HepG2 (cell line): ENCODE measurements around the gene NFATC4. TPM values are rescaled to one million over a fixed set of nuclear protein-coding genes. Genes with fewer than 3 reads are reported as not detected.

Experiments
- CBX5 ChIP-seq: sonication (generic); formaldehyde crosslinking; IDR thresholded peaks from 2 replicates; pipeline ENCODE4 v1.4.0; 2020; ENCODE audit warnings: missing genetic modification reagents, borderline replicate concordance
- FOSL2 ChIP-seq: sonication (generic); formaldehyde crosslinking; IDR thresholded peaks from 2 replicates; pipeline ENCODE4 v1.4.0; 2020; ENCODE audit warnings: missing genetic modification reagents
- GZF1 ChIP-seq: sonication (generic); formaldehyde crosslinking; IDR thresholded peaks from 2 replicates; pipeline ENCODE4 v1.5.1; 2020; ENCODE audit warnings: mild to moderate bottlenecking, missing genetic modification reagents
- JDP2 ChIP-seq: sonication (generic); formaldehyde crosslinking; IDR thresholded peaks from 2 replicates; pipeline ENCODE4 v1.8.1; 2022; ENCODE audit warnings: missing genetic modification reagents, borderline replicate concordance
- KAT8 ChIP-seq: IDR thresholded peaks from 2 replicates; pipeline ENCODE4 v1.6.1; 2016; ENCODE audit warnings: missing genetic modification reagents, missing compliant biosample characterization
- MYC ChIP-seq: sonication (generic); formaldehyde crosslinking; IDR thresholded peaks from 2 replicates; pipeline ENCODE4 v1.9.0; 2021; ENCODE audit warnings: missing genetic modification reagents, borderline replicate concordance
- POLR2AphosphoS2 ChIP-seq: IDR thresholded peaks from 2 replicates; pipeline ENCODE4 v1.6.1; 2011; ENCODE audit warnings: low read depth, low read length, improper control_type of control experiment
- PRDM15 ChIP-seq: sonication (generic); formaldehyde crosslinking; IDR thresholded peaks from 2 replicates; pipeline ENCODE4 v1.4.0; 2020; ENCODE audit warnings: missing genetic modification reagents
- RAD21 ChIP-seq: fragments of 450-650 bp; formaldehyde crosslinking; IDR thresholded peaks from 2 replicates; pipeline ENCODE4 v1.5.0; 2020; ENCODE audit warnings: mild to moderate bottlenecking
- RARG ChIP-seq: sonication (generic); formaldehyde crosslinking; IDR thresholded peaks from 2 replicates; pipeline ENCODE4 v1.4.0; 2020; ENCODE audit warnings: low read depth, mild to moderate bottlenecking, missing genetic modification reagents
- RELA ChIP-seq: sonication (generic); formaldehyde crosslinking; IDR thresholded peaks from 2 replicates; pipeline ENCODE4 v1.4.0; 2020; ENCODE audit warnings: missing genetic modification reagents
- TEF ChIP-seq: sonication (generic); formaldehyde crosslinking; IDR thresholded peaks from 2 replicates; pipeline ENCODE4 v1.5.0; 2020; ENCODE audit warnings: missing genetic modification reagents
- TIGD3 ChIP-seq: sonication (generic); formaldehyde crosslinking; IDR thresholded peaks from 2 replicates; pipeline ENCODE4 v1.5.1; 2020; ENCODE audit warnings: mild to moderate bottlenecking, missing genetic modification reagents, borderline replicate concordance
- ZFP1 ChIP-seq: IDR thresholded peaks from 2 replicates; pipeline ENCODE4 v1.6.1; 2016
- ZFP82 ChIP-seq: sonication (generic); formaldehyde crosslinking; IDR thresholded peaks from 2 replicates; pipeline ENCODE4 v1.5.1; 2020; ENCODE audit warnings: mild to moderate bottlenecking, missing genetic modification reagents, borderline replicate concordance
- ZFY ChIP-seq: sonication (generic); formaldehyde crosslinking; IDR thresholded peaks from 2 replicates; pipeline ENCODE4 v1.4.0; 2020; ENCODE audit warnings: missing genetic modification reagents
- ZMYM2 ChIP-seq: sonication (generic); formaldehyde crosslinking; IDR thresholded peaks from 2 replicates; pipeline ENCODE4 v1.8.0; 2022; ENCODE audit warnings: mild to moderate bottlenecking, missing genetic modification reagents
- ZNF30 ChIP-seq: sonication (generic); formaldehyde crosslinking; IDR thresholded peaks from 2 replicates; pipeline ENCODE4 v1.5.0; 2020; ENCODE audit warnings: mild to moderate bottlenecking, missing genetic modification reagents
- ZNF367 ChIP-seq: sonication (generic); formaldehyde crosslinking; IDR thresholded peaks from 2 replicates; pipeline ENCODE4 v1.4.0; 2020; ENCODE audit warnings: missing genetic modification reagents, borderline replicate concordance
- ZNF558 ChIP-seq: sonication (generic); formaldehyde crosslinking; IDR thresholded peaks from 2 replicates; pipeline ENCODE4 v1.9.0; 2022; ENCODE audit warnings: mild to moderate bottlenecking, missing genetic modification reagents, borderline replicate concordance
- ZNF660 ChIP-seq: sonication (generic); formaldehyde crosslinking; IDR thresholded peaks from 2 replicates; pipeline ENCODE4 v1.5.1; 2020; ENCODE audit warnings: mild to moderate bottlenecking, low read depth, missing genetic modification reagents, borderline replicate concordance
- ZNF841 ChIP-seq: sonication (generic); formaldehyde crosslinking; IDR thresholded peaks from 2 replicates; pipeline ENCODE4 v1.8.1; 2023; ENCODE audit warnings: missing genetic modification reagents, borderline replicate concordance
- ZNF879 ChIP-seq: sonication (generic); formaldehyde crosslinking; IDR thresholded peaks from 2 replicates; pipeline ENCODE4 v1.8.1; 2023; ENCODE audit warnings: missing genetic modification reagents
- polyA plus RNA-seq, 8 experiments: library from polyadenylated mRNA; depleted of rRNA in 3 of 8; stranded (reverse) in 7 of 8; unstranded in 1 of 8; fragments of >200 nt; fragmentation: Illumina TruSeq in 4 of 8; extraction: Trizol in 4 of 8; gene quantifications; 2 replicates each; pipeline versions ENCODE4 v1.2.1 to v1.2.3, GENCODE V29; 2011 to 2016; ENCODE audit warnings: low read depth in 4 of 8, missing spikeins in 1 of 8, mixed read lengths in 1 of 8; ENCODE audit not compliant: insufficient read depth in 1 of 8
- total RNA-seq, 5 experiments: library from RNA; depleted of rRNA; stranded (reverse); fragments of >200 nt; fragmentation: Illumina TruSeq; extraction: Trizol; gene quantifications; 2 replicates each; pipeline ENCODE4 v1.2.3, GENCODE V29; 2016; ENCODE audit warnings: low read depth in 1 of 5
- TF ChIP-seq, protein P1 (sequence below): IDR thresholded peaks from 2 replicates; pipeline ENCODE4 v1.6.1; 2016; ENCODE audit warnings: missing compliant biosample characterization, missing genetic modification reagents, borderline replicate concordance

Gene NFATC4
- total and polyA plus RNA-seq, 2 of the 13 experiments (the other 11 are each of a cell fraction or from before 2014, with no cell fraction given) = 0.04 to 0.15 TPM

GRCh38 chr14:24365600-24366412 is 2.2 kb upstream of the NFATC4 start (continued):
- TF ChIP-seq PRDM15 (peak; percentile 92), ZNF879 (CRISPR knock-in tag) (no peak), ZMYM2 (CRISPR knock-in tag) (no peak), GZF1 (peak; percentile 90; the same call in 1 of the 2 replicates), KAT8 (peak; percentile 87), ZNF367 (CRISPR knock-in tag) (no peak), MYC (CRISPR knock-in tag) (peak; percentile 74; the same call in 1 of the 2 replicates), RELA (0 out of 2 replicates have a peak, but pooled peaks have one; percentile 73), JDP2 (CRISPR knock-in tag) (no peak), FOSL2 (CRISPR knock-in tag) (peak; percentile 49), ZNF660 (no peak), ZNF558 (no peak), POLR2AphosphoS2 (no peak), ZFP82 (CRISPR knock-in tag) (0 out of 2 replicates have a peak, but pooled peaks have one; percentile 32), CBX5 (CRISPR knock-in tag) (peak; percentile 97), TIGD3 (CRISPR knock-in tag) (no peak), RAD21 (CRISPR knock-in tag) (peak; percentile 100), RARG (no peak), ZNF841 (CRISPR knock-in tag) (no peak), ZNF30 (CRISPR knock-in tag) (no peak), ZFP1 (CRISPR knock-in tag) (peak; percentile 87; the same call in 1 of the 2 replicates), TEF (CRISPR knock-in tag) (no peak), ZFY (CRISPR knock-in tag) (peak; percentile 72)
- TF ChIP-seq, protein P1, sequence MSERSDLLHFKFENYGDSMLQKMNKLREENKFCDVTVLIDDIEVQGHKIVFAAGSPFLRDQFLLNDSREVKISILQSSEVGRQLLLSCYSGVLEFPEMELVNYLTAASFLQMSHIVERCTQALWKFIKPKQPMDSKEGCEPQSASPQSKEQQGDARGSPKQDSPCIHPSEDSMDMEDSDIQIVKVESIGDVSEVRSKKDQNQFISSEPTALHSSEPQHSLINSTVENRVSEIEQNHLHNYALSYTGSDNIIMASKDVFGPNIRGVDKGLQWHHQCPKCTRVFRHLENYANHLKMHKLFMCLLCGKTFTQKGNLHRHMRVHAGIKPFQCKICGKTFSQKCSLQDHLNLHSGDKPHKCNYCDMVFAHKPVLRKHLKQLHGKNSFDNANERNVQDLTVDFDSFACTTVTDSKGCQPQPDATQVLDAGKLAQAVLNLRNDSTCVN (CRISPR knock-in tag) = peak; percentile 85; the same call in 1 of the 2 replicates
